ENCODE data around the gene MINDY2. TPM values are rescaled to one million over a fixed set of nuclear protein-coding genes. Genes with fewer than 3 reads are reported as not detected.

MINDY2 gene
- polyA plus RNA-seq, 3 donors = 3.4 to 10.9 (median 3.4) TPM

- peaks cover 0 to 2% (median 0%) of the 10 kb centered on the region in 7 donors for H3K9me3 Mint-ChIP-seq
- peak overlapping the region; percentile 71 to 93 for H3K27ac ChIP-seq (ENCODE audit: low read depth in 1 of 2, low read length in 2 of 2)
- TF ChIP-seq CTCF (IDR thresholded peaks at IDR 0.05) = no peak
- 0% methylated on average over 6 of the region's 9 CpGs for WGBS (ENCODE audit: insufficient coverage)
- H3K27me3 ChIP-seq (ENCODE audit: control insufficient read depth in 2 of 2, insufficient read depth in 2 of 2, low read length in 2 of 2) = no peaks in the 10 kb centered on the region
- peak overlapping the region; percentile 91 to 95 for H3K4me3 Mint-ChIP-seq
- H3K36me3 ChIP-seq (replicated peaks in 1 of 2; ENCODE audit: control insufficient read depth in 1 of 2, insufficient read depth in 2 of 2, low read length in 2 of 2) = no peaks in the 10 kb centered on the region
- H4K20me1 ChIP-seq (ENCODE audit: insufficient read depth, low read length) = peaks cover 7% of the 10 kb centered on the region
- no peaks in the 10 kb centered on the region for H3K9me3 ChIP-seq (replicated peaks in 1 of 2; ENCODE audit: control insufficient read depth in 1 of 2, insufficient read depth in 1 of 2, low read length in 2 of 2)
- H3K27me3 Mint-ChIP-seq (ENCODE audit: low read depth in 3 of 3) = peaks cover 0 to 2% (median 0%) of the 10 kb centered on the region in 3 donors
- H3K4me3 ChIP-seq (replicated peaks in 1 of 3; ENCODE audit: low read depth in 2 of 3, low read length in 3 of 3) = peak overlapping the region; percentile 75 to 92 (median 92)
- peaks cover 7% of the 10 kb centered on the region for H3K4me1 Mint-ChIP-seq
- intact Hi-C loops (cut with micrococcal nuclease) = loop anchor here in 1 of 2 donors (10.0 kb wide), 1 partner anchor 526 kb away; no protein-coding TSS in a partner anchor
- H3K4me2 ChIP-seq (replicated peaks; ENCODE audit: extremely low read depth, low read length, poor library complexity, severe bottlenecking) = peak overlapping the region; percentile 74
- H2AFZ ChIP-seq (ENCODE audit: insufficient read depth, low read depth, low read length, poor library complexity, severe bottlenecking) = peak overlapping the region; percentile 92
- peak overlapping the region; percentile 86 for H3K9ac ChIP-seq (ENCODE audit: insufficient read depth, low read length, poor library complexity, severe bottlenecking)
- DNase-seq = peak; percentile 17 to 42 (median 39)
- H3K79me2 ChIP-seq (ENCODE audit: insufficient read depth, low read length) = peaks cover 36% of the 10 kb centered on the region
- peaks cover 26 to 34% of the 10 kb centered on the region in 2 donors for H3K4me1 ChIP-seq (ENCODE audit: control insufficient read depth in 1 of 2, insufficient read depth in 2 of 2, low read length in 2 of 2)
- peak overlapping the region; percentile 81 to 95 (median 92) for H3K27ac Mint-ChIP-seq
- no peaks in the 10 kb centered on the region for H3K36me3 Mint-ChIP-seq
These were observed 614 bp upstream of the MINDY2 start for GRCh38 chr15:58770519-58770856.

GRCh38 chr15:58771621-58772250 lies 634 bp downstream of the MINDY2 start:
- Histone ChIP-seq H3K27ac (ENCODE audit: low read depth in 1 of 2, low read length in 2 of 2) (peak overlapping the region; percentile 93), H3K79me2 (ENCODE audit: insufficient read depth, low read length) (peaks cover 47% of the 10 kb centered on the region), H2AFZ (ENCODE audit: insufficient read depth, low read depth, low read length, poor library complexity, severe bottlenecking) (peak overlapping the region; percentile 92), H4K20me1 (ENCODE audit: insufficient read depth, low read length) (peaks cover 14% of the 10 kb centered on the region), H3K27me3 (ENCODE audit: control insufficient read depth in 2 of 2, insufficient read depth in 2 of 2, low read length in 2 of 2) (no peaks in the 10 kb centered on the region), H3K4me2 (replicated peaks; ENCODE audit: extremely low read depth, low read length, poor library complexity, severe bottlenecking) (peak overlapping the region; percentile 74), H3K9ac (ENCODE audit: insufficient read depth, low read length, poor library complexity, severe bottlenecking) (peak overlapping the region; percentile 86), H3K4me1 (ENCODE audit: control insufficient read depth in 1 of 2, insufficient read depth in 2 of 2, low read length in 2 of 2) (peaks cover 26 to 34% of the 10 kb centered on the region in 2 donors), H3K4me3 (replicated peaks in 1 of 3; ENCODE audit: low read depth in 2 of 3, low read length in 3 of 3) (peak overlapping the region; percentile 75 to 92 (median 92)), H3K36me3 (replicated peaks in 1 of 2; ENCODE audit: control insufficient read depth in 1 of 2, insufficient read depth in 2 of 2, low read length in 2 of 2) (no peaks in the 10 kb centered on the region), H3K9me3 (replicated peaks in 1 of 2; ENCODE audit: control insufficient read depth in 1 of 2, insufficient read depth in 1 of 2, low read length in 2 of 2) (no peaks in the 10 kb centered on the region)
- TF ChIP-seq CTCF (IDR thresholded peaks at IDR 0.05) = no peak
- H3K27me3 Mint-ChIP-seq (ENCODE audit: low read depth in 3 of 3) = no peaks in the 10 kb centered on the region
- DNase-seq = peak in 2 of 3 donors; percentile 6 to 33
- no peaks in the 10 kb centered on the region for H3K36me3 Mint-ChIP-seq
- H3K4me1 Mint-ChIP-seq = peaks cover 7% of the 10 kb centered on the region
- peak overlapping the region; percentile 81 to 91 (median 90) for H3K27ac Mint-ChIP-seq
- intact Hi-C loops (cut with micrococcal nuclease) = loop anchor here in 1 of 2 donors (10.0 kb wide), 1 partner anchor 527 kb away; no protein-coding TSS in a partner anchor
- H3K4me3 Mint-ChIP-seq = peak overlapping the region; percentile 94 to 95
- 1% methylated on average over 31 of the region's 40 CpGs for WGBS (ENCODE audit: insufficient coverage)
- H3K9me3 Mint-ChIP-seq = peaks cover 0 to 2% (median 0%) of the 10 kb centered on the region in 7 donors

All from CD14-positive monocyte (primary cell).